HEK293T (cell line): ENCODE results near the gene GID8.

ENCODE experiments used
- CTCF ChIA-PET: fragments of 350-600 bp; formaldehyde crosslinking; extraction: SDS; loops from one replicate; lab custom pipeline; 2021; ENCODE audit warnings: antibody characterized with exemption, inconsistent platforms; lab: Yijun Ruan, JAX
- POLR2A ChIA-PET: fragments of 350-600 bp; formaldehyde crosslinking; extraction: SDS; loops from one replicate; lab custom pipeline; 2020; ENCODE audit warnings: antibody characterized with exemption, inconsistent platforms; lab: Yijun Ruan, JAX
- DNase-seq: peaks from one replicate; pipeline ENCODE4 v3.0.0; 2012; ENCODE audit warnings: mixed read lengths; ENCODE audit errors: extremely low spot score
- ARNT ChIP-seq: fragments of 450-650 bp; IDR thresholded peaks from 2 replicates; pipeline ENCODE4 v1.6.1; 2017; ENCODE audit warnings: mild to moderate bottlenecking
- BHLHE40 ChIP-seq: fragments of 450-650 bp; IDR thresholded peaks from 2 replicates; pipeline ENCODE4 v1.6.1; 2016; ENCODE audit warnings: mild to moderate bottlenecking, moderate library complexity, borderline replicate concordance
- CTBP1 ChIP-seq: fragments of 450-650 bp; IDR thresholded peaks from 2 replicates; pipeline ENCODE4 v1.6.1; 2016; ENCODE audit warnings: borderline replicate concordance
- ELF4 ChIP-seq: fragments of 450-650 bp; IDR thresholded peaks from 2 replicates; pipeline ENCODE4 v1.6.1; 2017; ENCODE audit warnings: antibody characterized with exemption
- FOXA1 ChIP-seq: fragments of 450-650 bp; IDR thresholded peaks from 2 replicates; pipeline ENCODE4 v1.6.1; 2016; ENCODE audit warnings: mild to moderate bottlenecking
- FOXK2 ChIP-seq: fragments of 450-650 bp; IDR thresholded peaks from 2 replicates; pipeline ENCODE4 v1.6.1; 2016; ENCODE audit warnings: mild to moderate bottlenecking
- FOXM1 ChIP-seq: fragments of 450-650 bp; IDR thresholded peaks from 2 replicates; pipeline ENCODE4 v1.6.1; 2017; ENCODE audit warnings: mild to moderate bottlenecking, borderline replicate concordance
- HDGF ChIP-seq: fragments of 450-650 bp; IDR thresholded peaks from 2 replicates; pipeline ENCODE4 v1.6.1; 2017; ENCODE audit warnings: antibody characterized with exemption, borderline replicate concordance
- L3MBTL2 ChIP-seq: fragments of 450-650 bp; conservative IDR thresholded peaks from 2 replicates; pipeline ENCODE4 v1.6.1; 2016; ENCODE audit warnings: mild to moderate bottlenecking
- LEF1 ChIP-seq: fragments of 450-650 bp; IDR thresholded peaks from 2 replicates; pipeline ENCODE4 v1.6.1; 2017; ENCODE audit warnings: mild to moderate bottlenecking, borderline replicate concordance
- NFRKB ChIP-seq: fragments of 450-650 bp; IDR thresholded peaks from 2 replicates; pipeline ENCODE4 v1.6.1; 2016; ENCODE audit warnings: mild to moderate bottlenecking, moderate library complexity
- PKNOX1 ChIP-seq: fragments of 450-650 bp; IDR thresholded peaks from 2 replicates; pipeline ENCODE4 v1.6.1; 2016
- SP1 ChIP-seq: fragments of 450-650 bp; IDR thresholded peaks from 2 replicates; pipeline ENCODE4 v1.6.1; 2017
- SUZ12 ChIP-seq: fragments of 450-650 bp; IDR thresholded peaks from 2 replicates; pipeline ENCODE4 v1.6.1; 2016; ENCODE audit warnings: mild to moderate bottlenecking
- TARDBP ChIP-seq: fragments of 450-650 bp; IDR thresholded peaks from 2 replicates; pipeline ENCODE4 v1.6.1; 2016
- ZNF384 ChIP-seq: fragments of 450-650 bp; IDR thresholded peaks from 2 replicates; pipeline ENCODE4 v1.6.1; 2016

The GID8 gene

GRCh38 chr20:62938105-62938888, at the start of gene GID8:
TSS of gene GID8 (plus strand) at chr20:62938147. CDS start at chr20:62941503, 3,356 bp downstream.
- ChIA-PET POLR2A (interaction anchor here (0.6 to 6.4 kb wide), 12 partner anchors 8 to 77 kb away, joined by 3 to 50 read pairs (median 4); partner anchors contain the start of genes DIDO1 and TCFL5), CTCF (no interaction called here)
- DNase-seq, result peak; percentile 60
- TF ChIP-seq BHLHE40 (no peak), LEF1 (peak; percentile 27; the same call in 1 of the 2 replicates), TARDBP (no peak), FOXM1 (0 out of 2 replicates have a peak, but pooled peaks have one; percentile 17), FOXA1 (no peak)

- no peak for DNase-seq
- ChIA-PET POLR2A (no interaction called here), CTCF (interaction anchor here (0.6 to 0.9 kb wide), 2 partner anchors 66 to 335 kb away, joined by 3 read pairs; no protein-coding TSS in a partner anchor)
- TF ChIP-seq L3MBTL2 (no peak), TARDBP (no peak), SP1 (no peak), LEF1 (no peak), FOXM1 (no peak), BHLHE40 (no peak), ARNT (no peak), SUZ12 (no peak), FOXA1 (no peak), NFRKB (no peak), FOXK2 (no peak), ZNF384 (no peak), CTBP1 (no peak), ELF4 (no peak), PKNOX1 (no peak), HDGF (no peak)
These were observed 49.5 kb upstream of the GID8 start for GRCh38 chr20:62888406-62888805.

- ChIA-PET POLR2A (no interaction called here), CTCF (interaction anchor here (0.8 kb wide), 1 partner anchor 32 kb away, joined by 3 read pairs; no protein-coding TSS in a partner anchor)
- no peak for DNase-seq
- TF ChIP-seq LEF1, result no peak
- no peak for TF ChIP-seq CTBP1
- TF ChIP-seq PKNOX1, result no peak
- no peak for TF ChIP-seq SP1
- no peak for TF ChIP-seq L3MBTL2
- TF ChIP-seq SUZ12, result no peak
- TF ChIP-seq FOXK2, result no peak
- TF ChIP-seq FOXA1, result no peak
- TF ChIP-seq ZNF384, result no peak
- TF ChIP-seq BHLHE40, result no peak
These were observed 49.0 kb upstream of the GID8 start for GRCh38 chr20:62888910-62889309.

- CTCF ChIA-PET, result interaction anchor here (0.8 kb wide), 1 partner anchor 32 kb away, joined by 3 read pairs; no protein-coding TSS in a partner anchor
- no peak for DNase-seq
- POLR2A ChIA-PET, result no interaction called here
- TF ChIP-seq FOXA1 (no peak), PKNOX1 (no peak), FOXM1 (no peak), FOXK2 (no peak), LEF1 (no peak), TARDBP (no peak), NFRKB (no peak), L3MBTL2 (no peak), ZNF384 (no peak), CTBP1 (no peak), BHLHE40 (no peak), ARNT (no peak)
These were observed 48.5 kb upstream of the GID8 start for GRCh38 chr20:62889411-62889810.

GRCh38 chr20:62889871-62890270, 48.1 kb upstream of the GID8 start:
- DNase-seq, result no peak
- CTCF ChIA-PET, result interaction anchor here (0.8 kb wide), 1 partner anchor 31 kb away, joined by 3 read pairs; no protein-coding TSS in a partner anchor
- POLR2A ChIA-PET, result no interaction called here
- TF ChIP-seq SP1 (no peak), L3MBTL2 (no peak), TARDBP (no peak)

GRCh38 chr20:62890444-62890843, 47.5 kb upstream of the GID8 start:
- TF ChIP-seq PKNOX1, result no peak
- TF ChIP-seq FOXM1, result no peak
- no peak for TF ChIP-seq SUZ12
- TF ChIP-seq SP1, result no peak
- no peak for TF ChIP-seq ARNT
- no peak for TF ChIP-seq ELF4
- TF ChIP-seq CTBP1, result no peak
- no peak for TF ChIP-seq ZNF384
- TF ChIP-seq NFRKB, result no peak
- no peak for TF ChIP-seq HDGF
- TF ChIP-seq LEF1, result no peak
- DNase-seq, result no peak
- ChIA-PET POLR2A (no interaction called here), CTCF (no interaction called here)
